ENCODE results near the gene TUBB8B.
"Not testable (repeated sequence)": the region's sequence is repeated elsewhere in the genome, so short reads cannot be mapped to it uniquely, and the experiment has no call there.

The TUBB8B gene

DNA sequence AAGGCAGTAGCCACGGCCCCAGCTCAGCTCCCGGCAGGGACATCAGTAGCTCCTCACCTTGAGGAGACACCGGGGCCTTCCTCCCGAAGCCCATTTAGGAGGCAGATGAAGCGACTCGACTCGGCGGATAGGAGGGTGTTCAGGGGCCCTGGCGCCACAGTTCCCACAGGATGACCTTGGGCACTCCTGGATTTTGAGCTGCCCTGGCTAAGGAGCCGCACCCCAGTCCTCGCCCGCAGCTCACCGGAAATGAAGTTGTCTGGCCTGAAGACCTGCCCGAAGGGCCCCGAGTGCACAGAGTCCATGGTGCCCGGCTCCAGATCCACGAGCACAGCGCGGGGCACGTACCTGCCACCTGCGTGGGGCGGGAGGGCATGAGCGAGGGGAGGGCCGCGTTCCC is 719 bp downstream of the TUBB8B start:
- intact Hi-C loops (cut with DNase I), result not testable (repeated sequence)
- peak in 1 of 10 donors; percentile 52 for DNase-seq

DNA sequence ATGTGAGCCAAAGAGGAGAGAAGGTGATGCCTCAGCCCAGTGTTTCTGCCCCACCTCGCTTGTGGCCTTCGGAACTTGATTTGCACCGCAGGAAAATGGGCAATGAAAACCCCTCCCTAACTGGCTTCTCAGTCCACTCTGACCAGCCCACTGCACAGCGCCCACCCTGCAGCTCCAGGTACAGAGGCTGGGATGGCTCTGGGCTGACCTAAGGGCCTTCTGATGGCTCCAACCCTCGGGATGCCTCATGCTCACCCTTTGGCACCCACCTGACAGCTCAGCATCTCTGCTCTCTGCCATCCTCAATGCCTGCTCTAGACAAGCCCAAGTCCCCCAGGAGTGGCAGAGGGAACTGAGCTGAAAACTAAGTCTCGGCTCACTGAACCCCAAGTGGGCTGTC is 36.2 kb downstream of the TUBB8B start:
- DNase-seq; intact Hi-C loops (cut with DNase I): not testable (repeated sequence)

DNA sequence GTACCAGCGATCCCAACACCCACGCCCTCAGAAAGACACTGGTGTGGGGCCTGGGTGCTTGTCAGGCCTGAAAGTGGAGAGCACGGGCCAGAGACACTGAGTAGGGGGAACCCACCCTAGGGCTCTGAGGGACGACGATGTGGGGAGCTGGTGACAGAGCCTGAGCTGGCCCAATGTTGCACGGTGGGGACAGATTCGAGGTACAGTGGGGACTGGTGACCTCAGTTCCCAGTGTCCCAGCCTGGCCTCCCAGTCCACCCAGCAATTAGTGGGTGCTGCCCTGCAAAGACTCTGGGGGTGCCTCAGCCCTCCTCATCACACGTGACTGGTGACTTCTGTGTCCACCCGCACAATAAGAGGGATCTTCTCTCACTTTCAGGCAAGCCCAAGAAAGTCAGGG is 36.6 kb downstream of the TUBB8B start:
- DNase-seq; intact Hi-C loops (cut with DNase I): not testable (repeated sequence)

DNA sequence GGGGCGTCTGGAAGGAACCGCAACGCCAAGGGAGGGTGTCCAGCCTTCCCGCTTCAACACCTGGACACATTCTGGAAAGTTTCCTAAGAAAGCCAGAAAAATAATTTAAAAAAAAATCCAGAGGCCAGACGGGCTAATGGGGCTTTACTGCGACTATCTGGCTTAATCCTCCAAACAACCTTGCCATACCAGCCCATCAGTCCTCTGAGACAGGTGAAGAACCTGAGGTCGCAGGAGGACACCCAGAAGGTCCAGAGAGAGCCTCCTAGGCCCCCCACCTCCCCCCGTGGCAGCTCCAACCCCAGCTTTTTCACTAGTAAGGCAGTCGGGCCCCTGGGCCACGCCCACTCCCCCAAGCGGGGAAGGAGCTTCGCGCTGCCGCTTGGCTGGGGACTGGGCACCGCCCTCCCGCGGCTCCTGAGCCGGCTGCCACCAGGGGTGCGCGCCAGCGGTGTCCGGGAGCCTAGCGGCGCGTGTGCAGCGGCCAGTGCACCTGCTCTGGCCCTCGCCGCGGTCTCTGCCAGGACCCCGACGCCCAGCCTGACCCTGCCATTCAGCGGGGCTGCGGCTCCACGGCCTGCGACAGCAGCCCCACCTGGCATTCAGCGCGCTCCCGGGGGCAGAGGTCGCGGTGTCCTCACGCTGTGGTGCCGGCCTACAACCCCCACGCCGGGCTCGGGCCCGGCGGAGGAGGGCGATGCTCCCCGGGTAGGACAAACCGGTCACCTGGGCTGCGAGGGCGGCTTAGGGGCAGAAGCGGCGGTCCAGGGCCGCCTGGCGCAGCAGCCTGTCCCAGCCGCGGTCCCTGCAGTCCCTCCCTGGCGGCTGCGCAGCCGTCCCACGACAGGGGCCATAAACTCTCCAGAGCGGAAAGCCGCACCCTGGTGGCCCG is 37.8 kb downstream of the TUBB8B start:
- peak in 2 of 10 donors; percentile 50 to 59 for DNase-seq
- intact Hi-C loops (cut with DNase I), result not testable (repeated sequence)

DNA sequence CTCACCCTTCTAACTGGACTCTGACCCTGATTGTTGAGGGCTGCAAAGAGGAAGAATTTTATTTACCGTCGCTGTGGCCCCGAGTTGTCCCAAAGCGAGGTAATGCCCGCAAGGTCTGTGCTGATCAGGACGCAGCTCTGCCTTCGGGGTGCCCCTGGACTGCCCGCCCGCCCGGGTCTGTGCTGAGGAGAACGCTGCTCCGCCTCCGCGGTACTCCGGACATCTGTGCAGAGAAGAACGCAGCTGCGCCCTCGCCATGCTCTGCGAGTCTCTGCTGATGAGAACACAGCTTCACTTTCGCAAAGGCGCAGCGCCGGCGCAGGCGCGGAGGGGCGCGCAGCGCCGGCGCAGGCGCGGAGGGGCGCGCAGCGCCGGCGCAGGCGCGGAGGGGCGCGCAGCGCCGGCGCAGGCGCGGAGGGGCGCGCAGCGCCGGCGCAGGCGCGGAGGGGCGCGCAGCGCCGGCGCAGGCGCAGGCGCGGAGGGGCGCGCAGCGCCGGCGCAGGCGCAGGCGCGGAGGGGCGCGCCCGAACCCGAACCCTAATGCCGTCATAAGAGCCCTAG is 38.7 kb downstream of the TUBB8B start:
- DNase-seq, result peak in 2 of 10 donors; percentile 79 to 81
- intact Hi-C loops (cut with DNase I), result not testable (repeated sequence)

DNA sequence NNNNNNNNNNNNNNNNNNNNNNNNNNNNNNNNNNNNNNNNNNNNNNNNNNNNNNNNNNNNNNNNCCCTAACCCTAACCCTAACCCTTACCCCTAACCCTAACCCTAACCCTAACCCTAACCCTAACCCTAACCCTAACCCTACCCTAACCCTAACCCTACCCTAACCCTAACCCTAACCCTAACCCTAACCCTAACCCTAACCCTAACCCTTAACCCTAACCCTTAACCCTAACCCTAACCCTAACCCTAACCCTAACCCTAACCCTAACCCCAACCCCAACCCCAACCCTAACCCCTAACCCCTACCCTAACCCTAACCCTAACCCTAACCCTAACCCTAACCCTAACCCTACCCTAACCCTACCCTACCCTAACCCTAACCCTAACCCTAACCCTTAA is 39.5 kb downstream of the TUBB8B start:
- DNase-seq; intact Hi-C loops (cut with DNase I): not testable (repeated sequence)

All from posterior cingulate gyrus (tissue), 11 donors.